Iris pigment epithelial cell (primary cell): Measurements from ENCODE around the gene TSC1.

Source experiments
- DNase-seq: peaks from one replicate; pipeline ENCODE4 v3.0.0-alpha.2; 2011; ENCODE audit warnings: low read depth

The TSC1 gene

DNA sequence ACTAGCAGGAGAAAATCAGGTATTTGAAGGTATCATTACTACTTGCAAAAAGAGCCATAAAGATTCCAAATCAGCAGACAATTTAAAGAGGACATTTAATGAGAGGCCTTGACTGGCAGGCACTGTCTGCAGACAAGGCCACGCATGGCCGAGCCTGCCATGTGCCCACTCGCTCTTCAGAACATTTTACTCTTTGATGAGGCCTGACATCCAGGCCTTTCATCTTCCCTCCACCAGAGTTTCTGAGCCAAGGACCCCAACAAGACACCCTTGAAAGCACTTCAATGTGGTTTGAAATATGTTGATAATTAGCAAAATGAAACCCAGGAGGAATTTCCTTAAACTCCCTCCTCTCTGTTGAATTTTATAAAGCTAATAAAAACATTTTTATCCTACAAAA is 82.8 kb downstream of the TSC1 start:
- no peak for DNase-seq

DNA sequence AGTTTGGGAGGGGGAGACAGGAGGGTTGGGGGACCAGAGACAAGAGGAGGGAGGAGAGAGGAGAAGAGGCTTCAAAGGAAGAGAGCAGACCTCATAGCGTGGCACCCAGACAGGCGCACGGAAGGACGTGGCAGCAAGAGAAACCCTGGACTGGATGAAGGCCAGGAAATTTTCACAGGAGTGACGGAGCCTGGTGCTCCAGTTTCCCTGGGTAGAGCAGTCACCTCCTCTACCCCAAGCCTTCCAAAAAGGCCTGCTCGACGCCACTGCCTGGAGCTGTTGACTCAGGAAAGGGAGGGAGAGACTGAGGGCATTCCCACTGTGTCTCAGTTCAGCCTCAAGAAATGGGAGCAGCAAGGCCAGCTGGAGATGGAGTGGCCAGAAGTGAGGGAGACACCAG is 85.7 kb downstream of the TSC1 start:
- DNase-seq = no peak

DNA sequence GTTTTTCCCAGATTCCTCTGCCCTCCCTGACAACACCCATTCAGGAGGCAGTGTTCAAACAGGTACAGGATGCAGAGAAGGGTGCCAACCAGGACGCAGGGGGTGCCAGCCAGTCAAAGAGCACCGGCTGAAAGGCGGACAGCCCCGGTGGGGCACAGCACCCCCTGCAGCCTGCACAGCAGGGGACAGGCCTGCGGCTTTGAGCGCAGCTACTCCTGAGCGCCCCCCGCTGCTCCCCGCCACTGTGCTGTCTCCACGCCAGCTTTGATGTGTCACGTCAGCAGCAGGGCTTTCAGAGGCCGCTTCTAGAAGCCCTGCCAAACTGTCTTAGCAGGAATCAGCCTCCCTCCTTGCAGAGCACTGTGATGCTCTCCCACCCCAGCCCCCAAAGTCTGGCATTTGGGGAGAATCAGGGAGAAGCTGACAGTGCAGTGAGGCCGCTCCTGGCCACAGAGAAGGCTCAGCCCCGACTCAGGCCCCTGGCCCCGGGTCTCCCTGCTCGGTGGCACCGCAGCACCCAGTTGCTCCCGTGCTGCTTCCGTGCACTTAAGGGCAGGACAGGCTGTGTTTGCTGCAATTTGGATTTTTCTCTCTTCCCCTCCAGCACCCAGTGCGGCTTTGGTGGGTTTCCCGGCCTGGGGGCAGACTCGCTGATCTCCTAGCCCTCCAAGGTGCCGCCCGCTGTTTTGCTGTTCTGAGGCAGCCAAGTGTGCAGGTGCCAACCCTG is 86.6 kb downstream of the TSC1 start:
- peak; percentile 52 for DNase-seq

DNA sequence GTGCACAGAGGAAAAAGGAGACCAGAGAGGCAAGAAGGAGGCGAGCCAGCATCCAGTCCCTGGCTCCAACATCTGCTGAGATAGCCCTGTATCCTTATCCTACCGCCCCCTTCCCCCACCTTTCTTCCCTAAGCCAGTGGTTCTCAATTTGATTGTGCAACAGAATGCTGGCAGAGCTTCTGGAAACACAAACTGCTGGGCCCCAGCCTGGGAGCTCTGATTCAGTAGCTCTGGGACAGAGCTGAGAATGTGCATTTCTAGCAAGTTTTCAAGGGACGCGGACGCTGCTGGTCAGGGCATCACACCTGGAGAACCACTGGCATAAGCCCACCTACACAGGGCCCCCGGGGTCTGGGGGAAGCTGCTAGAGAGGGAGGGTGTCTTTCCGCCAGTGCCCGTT is 87.4 kb downstream of the TSC1 start:
- DNase-seq = peak; percentile 75

DNA sequence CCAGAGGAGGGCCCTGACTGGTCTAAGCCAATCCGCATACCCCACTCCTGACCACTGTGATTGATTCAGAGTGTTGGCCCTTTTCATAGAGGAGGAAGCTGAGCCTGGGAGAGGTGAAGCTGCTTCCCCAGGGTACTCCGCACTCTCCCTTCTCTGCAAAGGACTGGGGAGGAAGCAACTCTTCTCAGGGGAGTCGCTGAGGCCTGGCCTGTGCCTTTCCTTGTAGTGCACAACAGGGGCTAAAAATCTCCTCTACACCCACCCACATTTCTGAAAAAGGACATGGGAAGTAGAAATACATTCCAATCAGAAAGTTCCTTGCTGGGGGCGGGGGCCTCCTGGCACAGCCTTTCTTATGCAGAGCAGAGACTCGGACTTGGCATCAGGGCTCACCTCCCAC is 88.5 kb downstream of the TSC1 start:
- DNase-seq = no peak

DNA sequence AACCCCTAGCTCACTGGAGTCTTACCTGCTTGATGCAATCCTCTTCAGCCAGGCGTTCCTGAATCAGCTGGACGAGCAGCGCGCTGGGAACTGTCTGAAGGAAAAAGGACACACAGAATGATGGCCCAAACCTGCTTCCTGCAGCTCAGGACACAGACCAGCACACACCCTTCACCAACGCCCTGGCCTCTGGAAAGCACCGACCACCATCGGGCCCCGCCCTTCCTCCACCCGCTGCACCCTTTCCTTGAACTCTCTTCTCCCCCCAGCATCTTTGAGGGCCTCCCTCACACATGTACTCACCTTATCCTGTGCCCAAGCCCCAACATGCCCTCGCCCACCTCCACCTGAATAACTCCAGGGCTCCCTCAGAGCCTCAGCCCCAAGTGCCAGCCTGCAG is 89.6 kb downstream of the TSC1 start:
- DNase-seq = no peak

DNA sequence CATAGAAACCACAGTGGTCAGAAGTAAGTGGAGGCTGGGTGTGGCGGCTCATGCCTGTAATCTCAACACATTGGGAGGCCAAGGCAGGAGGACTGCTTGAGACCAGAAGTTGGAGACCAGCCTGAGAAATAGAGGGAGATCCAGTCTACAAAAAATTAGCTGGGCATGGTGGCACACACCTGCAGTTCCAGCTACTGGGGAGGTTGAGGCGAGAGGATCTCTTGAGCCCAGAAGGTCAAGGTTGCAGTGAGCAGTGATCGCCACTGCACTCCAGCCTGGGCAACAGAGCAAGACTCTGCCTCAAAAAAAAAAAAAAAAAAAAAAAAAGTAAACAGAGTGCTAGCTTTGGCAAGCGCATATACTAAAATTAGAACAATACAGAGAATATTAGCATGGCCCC is 90.9 kb downstream of the TSC1 start:
- no peak for DNase-seq

DNA sequence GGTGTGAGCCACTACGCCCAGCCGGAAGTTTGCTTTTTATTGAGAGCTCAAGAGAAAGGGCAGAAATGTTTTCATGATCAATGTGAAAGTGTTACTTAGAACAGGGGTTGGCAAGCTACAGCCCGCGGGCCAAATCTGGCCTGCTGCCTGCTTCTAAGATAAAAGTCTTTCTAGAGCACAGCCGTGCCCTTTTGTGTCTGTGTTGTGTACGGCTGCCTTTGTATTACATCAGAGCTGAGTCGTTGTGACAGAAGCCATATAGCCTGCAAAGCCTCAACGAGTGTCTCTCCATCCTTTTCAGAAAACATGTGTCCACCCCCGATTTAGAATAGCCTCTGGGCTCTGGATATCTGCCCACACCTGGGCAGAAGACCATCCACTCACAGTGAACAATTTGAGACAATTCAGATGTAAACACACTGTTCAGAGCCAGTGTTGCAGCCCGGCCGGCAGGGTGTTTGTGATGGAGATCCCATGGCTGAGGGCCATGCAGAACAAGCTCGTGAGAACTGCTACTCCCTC is 95.2 kb downstream of the TSC1 start:
- DNase-seq = no peak

DNA sequence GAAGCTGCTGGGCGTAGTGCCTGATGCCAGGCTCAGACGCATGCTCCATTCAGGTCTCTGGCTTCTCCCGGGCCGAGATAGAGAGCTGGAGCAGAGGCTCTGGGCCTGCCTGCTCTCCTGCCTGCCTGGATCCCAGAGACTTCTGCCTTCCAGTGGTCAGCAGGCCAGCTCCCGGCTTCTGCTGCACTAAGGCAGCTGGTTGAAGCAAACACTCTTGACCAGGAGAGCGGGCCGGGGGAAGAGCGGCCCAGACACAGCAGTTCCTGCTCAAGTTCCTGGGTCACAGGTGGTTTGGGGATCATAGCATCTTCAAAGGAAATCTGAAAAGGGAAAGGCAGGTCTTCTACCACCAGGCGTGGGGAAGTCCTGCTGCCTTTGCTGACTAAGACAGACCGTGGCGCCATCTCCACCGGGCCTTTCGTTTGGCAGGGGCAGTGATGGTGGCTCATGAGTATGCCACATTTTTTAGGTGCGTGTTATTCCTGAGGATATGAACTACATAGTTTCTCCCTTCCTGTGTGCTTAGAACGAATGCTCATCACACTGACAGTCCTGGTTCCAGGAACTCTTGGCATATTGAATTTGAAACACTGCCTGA is 97.4 kb downstream of the TSC1 start:
- DNase-seq = no peak

DNA sequence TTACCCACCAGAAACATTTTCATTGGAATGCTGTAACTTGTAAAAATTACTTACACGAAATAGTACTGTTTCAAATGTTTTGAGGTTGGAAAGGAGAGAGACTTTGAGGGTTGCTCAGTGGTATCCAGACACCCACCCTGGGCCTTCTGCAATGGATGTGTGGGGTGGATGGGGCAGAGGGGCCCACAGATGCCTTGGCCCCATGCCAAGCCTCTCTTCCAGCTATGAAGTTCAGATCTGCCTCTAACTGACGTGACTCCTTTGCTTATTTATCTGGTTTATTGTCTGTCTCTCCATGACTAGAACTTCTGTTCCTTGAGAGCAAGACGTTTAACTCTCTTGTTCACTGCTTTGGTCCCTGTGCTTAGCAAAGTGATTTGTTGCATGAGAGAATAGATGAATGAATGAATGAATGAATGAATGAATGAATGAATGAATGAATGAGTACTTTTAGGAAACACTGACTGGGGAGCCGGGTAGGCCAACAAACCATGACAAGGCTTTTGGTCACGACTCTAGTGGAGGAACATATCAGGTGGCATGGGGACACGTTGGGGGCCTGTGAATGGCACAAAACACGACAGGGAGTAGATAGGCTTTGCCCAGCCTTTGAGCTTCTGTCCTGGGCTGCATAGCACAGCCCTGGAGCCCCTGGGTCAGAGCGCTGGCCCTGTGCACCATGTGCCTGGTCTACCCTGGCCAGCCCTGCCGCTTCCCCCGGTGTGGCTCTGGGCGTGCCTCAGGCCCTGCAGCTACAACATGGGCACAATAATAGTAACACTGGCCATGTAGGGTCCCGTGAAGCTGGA is 98.1 kb downstream of the TSC1 start:
- DNase-seq = no peak

DNA sequence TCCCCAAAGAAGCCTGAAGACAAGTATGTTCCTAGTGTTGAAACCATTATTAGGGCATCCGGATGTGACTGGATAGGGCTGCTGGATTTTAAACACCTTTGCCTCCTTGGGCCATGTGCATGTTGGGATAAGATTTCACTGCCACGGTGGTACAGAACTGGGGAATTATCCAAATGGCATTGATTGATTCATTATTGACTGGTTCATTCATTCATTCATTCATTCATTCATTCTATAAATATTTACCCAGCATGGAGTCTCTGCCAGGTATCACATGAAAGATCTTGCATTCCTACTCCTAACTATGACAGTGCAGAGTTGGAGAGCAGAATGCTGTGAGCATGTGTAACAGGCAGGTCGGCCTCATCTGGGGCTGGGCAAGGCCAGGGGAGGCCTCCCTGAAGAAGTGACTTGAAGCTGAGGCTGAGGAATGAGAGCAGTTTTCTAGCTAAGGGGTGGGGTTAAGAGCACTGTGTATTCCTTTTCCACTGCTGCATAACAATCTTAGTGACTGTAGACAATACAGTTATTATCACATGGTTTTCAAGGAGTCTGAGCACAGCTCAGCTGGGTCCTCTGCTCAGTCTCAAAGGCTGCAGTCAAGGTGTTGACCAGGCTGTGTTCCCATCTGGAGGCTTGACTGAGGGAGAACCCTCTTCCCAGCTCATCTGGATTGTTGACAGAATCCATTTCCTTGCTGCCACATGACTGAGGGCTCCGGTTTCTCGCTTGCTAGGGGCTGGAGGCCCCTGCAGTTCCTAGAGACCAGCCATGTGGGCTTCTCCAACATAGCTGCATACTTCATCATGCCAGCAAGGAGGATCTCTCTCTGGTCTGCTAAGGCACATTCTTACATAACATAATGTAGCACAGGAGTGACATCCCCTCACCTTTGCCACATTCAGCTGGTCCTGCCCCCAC is 102.0 kb downstream of the TSC1 start:
- DNase-seq = peak; percentile 5
